Uterus (tissue), 2 donors: ENCODE measurements around the gene CHCHD3.

Experiments
- POLR2A ChIP-seq, 2 donors: fragments of 450-650 bp; IDR thresholded peaks; one replicate each; pipeline ENCODE4 v1.6.1; 2016; ENCODE audit warnings: antibody characterized with exemption in 2 of 2, mild to moderate bottlenecking in 1 of 2, moderate library complexity in 1 of 2
- TF ChIP-seq, protein P1 (sequence below), 4 experiments: fragments of 200-600 bp in 2 of 4; fragments of 450-650 bp in 2 of 4; sonication (generic) in 2 of 4; IDR thresholded peaks; one replicate each; pipeline ENCODE4 v1.5.1; 2016 to 2019; ENCODE audit warnings: antibody characterized with exemption in 4 of 4, mild to moderate bottlenecking in 2 of 4, moderate library complexity in 1 of 4

DNA sequence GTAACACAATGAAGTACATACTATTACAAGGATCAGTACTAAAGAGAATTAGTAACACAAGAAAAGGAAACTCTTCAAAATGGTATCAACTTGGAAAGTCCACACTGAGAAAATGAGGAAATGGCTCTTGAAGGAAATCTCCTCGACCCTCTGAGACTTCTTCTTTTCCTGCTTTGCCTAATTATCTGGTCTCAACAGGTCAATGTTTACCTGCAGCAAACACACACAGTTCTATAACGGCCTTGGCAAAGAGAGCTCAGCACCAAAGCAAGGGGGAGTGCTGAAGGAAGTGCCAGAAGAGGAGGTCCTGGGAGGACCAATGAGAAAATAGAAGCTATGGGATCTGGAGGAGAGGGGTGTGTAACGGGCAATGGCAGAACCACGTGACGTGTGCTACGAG, 21.9 kb downstream of the CHCHD3 start:
- TF ChIP-seq, protein P1, sequence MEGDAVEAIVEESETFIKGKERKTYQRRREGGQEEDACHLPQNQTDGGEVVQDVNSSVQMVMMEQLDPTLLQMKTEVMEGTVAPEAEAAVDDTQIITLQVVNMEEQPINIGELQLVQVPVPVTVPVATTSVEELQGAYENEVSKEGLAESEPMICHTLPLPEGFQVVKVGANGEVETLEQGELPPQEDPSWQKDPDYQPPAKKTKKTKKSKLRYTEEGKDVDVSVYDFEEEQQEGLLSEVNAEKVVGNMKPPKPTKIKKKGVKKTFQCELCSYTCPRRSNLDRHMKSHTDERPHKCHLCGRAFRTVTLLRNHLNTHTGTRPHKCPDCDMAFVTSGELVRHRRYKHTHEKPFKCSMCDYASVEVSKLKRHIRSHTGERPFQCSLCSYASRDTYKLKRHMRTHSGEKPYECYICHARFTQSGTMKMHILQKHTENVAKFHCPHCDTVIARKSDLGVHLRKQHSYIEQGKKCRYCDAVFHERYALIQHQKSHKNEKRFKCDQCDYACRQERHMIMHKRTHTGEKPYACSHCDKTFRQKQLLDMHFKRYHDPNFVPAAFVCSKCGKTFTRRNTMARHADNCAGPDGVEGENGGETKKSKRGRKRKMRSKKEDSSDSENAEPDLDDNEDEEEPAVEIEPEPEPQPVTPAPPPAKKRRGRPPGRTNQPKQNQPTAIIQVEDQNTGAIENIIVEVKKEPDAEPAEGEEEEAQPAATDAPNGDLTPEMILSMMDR (IDR thresholded peaks at IDR 0.05): no peak
- TF ChIP-seq POLR2A (IDR thresholded peaks at IDR 0.05): no peak
